NCI-H345 treated with DMSO at 0.1 percent for 48 hours (cell line): ENCODE data around the gene DHFR.
"Not testable (repeated sequence)": the region's sequence is repeated elsewhere in the genome, so short reads cannot be mapped to it uniquely, and the experiment has no call there.

Experiments
- DNase-seq: peaks from one replicate; lab custom pipeline; 2025; ENCODE audit not compliant: unreplicated experiment; lab: John Stamatoyannopoulos, UW

The DHFR gene

DNA sequence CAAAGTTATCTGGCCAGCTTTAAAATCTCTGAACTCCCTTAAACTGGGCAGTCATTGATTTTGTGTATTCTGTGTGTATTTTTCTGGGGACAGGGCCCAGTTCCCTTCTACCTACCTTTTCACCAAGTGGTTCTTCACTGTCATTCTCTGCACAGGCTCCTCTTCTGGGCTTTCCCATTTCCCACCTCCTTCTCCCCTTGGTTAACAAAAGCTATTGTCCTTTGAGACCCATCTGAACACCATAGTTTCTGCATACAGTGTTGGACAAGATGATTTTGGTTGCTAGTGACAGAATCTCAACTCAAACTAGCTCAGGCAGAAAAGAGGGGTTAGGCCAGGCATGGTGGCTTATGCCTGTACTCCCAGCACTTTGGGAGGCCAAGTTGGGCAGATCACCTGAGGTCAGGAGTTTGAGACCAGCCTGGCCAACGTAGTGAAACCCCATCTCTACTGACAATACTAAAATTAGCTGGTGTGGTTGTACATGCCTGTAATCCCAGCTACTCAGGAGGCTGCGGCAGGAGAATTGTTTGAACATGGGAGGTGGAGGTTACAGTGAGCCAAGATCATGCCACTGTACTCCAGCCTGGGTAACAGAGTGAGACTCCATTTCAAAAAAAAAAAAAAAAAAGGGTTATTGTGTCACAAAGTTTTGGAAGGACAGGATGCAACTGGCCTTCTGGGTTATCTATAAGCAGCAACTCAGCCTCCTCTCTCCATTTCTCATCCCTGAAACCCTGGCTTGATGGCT lies 53.7 kb downstream of the DHFR start:
- DNase-seq: no peak

DNA sequence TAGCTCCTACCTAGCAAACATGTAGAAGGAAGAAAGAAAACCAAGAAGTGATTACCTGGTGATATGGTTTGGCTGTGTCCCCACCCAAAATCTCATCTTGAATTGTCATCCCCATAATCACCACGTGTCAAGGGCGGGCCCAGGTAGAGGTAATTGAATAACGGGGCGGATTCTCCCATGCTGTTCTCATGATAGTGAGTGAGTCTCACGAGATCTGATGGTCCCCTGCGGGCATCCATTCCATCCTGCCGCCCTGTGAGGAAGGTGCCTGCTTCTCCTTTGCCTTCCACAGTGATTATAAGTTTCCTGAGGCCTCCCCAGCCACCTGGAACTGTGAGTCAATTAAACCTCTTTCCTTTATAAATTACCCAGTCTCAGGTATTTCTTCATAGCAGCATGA lies 57.3 kb downstream of the DHFR start:
- no peak for DNase-seq

DNA sequence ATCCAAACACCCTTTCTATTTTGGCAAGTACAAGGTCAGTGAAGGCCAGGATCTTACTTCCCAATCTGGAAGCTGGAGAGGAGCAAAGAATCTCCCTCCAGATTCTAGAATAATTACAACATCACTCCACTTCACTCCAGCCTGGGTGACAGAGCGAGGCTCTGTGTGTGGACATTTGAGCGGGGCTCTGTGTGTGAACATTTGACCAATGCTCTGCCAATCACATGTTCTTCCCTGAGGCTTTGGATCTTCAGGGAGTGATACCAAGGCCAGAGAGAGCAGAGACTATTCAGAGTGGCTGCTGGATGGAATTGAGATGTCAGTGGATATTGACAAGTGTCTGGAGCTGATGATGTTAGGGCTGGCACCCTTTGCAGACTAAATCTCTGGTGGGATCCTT lies 60.0 kb downstream of the DHFR start:
- no peak for DNase-seq

DNA sequence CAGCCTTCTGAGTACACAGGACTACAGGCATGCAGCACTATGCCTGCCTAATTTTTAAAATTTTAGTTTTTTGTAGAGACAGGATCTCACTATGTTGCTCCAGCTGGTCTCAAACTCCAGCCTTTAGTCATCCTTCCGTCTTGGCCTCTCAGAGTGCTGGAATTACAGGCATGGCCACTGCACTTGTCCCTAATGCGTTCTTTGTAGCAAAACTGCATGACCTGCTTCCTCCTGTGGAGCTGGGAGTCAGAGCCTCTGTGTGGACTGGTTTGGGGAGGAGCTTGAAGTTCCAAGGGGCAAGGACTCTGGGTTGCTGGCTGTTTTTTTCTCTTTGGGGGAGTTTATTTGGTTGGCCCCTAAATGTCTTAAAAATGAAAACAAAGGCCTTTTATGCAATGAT lies 62.0 kb downstream of the DHFR start:
- DNase-seq: no peak

DNA sequence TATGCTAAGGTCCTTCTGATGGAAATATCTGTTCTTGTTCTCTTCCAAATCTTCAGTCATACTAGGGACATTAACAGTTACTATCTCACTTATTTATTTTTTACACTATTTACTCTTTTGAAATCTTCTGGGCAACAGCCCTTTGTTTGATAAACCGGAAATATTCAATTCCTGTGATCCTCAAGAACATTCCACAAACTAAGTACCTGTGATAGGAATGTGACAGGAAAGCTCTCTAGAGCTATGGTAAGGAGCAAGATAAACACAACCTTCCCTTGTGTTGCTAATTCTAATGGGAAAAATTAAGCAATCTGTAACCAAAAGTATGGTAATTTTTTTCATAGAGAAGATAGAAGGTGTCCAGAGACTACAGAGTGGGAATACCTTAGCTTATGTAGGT lies 62.7 kb downstream of the DHFR start:
- no peak for DNase-seq

DNA sequence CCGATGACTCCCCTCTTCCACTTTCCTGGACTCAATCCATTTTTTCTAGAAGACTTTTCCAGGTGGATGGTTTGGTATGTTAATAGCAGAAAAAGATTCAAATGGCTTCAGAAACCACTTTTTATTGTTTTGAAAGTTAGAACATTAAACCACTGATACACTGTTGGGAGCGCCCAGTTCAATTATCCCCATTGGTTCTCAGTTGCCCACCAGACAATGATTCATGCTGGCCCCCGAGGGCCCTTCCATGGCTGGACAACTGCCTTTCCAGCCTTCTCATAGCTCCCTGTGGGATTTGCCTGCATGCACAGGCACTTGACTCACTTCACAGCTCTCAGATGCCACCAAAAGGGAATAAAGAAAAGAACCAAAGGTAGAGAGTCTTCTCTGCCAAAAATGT lies 63.4 kb downstream of the DHFR start:
- DNase-seq: no peak

DNA sequence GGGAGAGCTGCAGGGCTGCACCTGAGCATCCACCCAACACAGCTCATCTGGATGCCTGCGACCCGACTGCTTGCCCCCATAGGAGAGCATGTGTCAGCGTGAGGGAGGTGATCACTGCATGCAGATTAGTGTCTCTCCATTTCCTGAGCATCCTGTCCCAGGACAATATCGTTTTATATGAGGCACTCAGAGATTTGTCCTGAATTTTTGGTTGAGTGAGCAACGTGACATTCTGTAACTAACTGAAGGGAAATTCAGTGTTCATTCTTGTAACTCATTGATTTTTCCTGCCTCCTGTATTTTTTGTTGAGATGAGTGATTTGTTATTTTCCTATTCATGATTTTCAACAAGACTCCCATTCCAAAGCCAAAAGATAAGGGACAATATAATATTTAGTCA lies 64.0 kb downstream of the DHFR start:
- DNase-seq: no peak

DNA sequence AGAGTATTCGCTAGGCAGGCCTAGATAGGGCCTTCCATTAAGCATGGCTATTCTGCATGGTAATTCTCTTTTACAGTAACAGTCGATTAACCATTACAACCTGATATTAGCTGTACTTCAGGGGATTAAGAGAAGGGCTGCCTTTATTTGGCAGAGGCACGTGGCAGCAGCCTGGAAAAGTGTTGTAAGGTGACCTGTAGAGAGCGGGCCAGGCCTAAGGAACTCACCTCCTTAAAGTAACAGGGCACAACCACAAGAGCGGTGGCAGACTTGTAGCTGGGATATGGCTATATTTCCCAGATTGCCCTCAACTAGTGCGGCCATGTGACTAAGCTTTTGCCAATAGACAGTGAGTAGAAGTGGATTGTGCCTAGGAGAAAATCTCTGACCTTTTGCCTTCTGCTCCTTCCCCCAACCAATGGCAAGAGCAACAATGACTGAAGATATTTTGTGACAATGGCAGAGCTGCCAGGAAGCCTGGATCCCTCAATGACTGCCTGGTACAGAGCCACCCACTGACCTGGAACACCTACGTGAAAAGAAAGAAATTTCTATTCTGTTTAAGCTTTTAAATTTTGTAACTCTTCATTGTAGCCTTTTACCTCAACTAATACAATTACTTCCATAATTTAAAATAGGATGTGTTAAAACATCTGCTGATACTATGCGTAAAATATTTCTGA lies 65.8 kb downstream of the DHFR start:
- DNase-seq: no peak

DNA sequence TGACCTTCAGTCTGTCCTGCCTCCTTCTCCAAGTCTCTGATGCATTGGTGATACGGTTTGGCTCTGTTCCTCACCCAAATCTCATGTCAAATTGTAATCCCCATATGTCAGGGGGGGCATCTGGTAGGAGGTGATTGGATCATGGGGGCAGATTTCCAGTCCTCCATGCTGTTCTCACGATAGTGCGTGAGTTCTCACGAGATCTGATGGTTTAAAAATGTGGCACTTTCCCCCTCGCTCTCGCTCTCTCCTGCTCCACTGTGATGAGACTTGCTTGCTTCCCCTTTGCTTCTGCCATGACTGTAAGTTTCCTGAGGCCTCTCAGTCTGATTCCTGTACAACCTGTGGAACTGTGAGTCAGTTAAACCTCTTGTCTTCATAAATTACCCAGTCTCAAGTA lies 70.0 kb downstream of the DHFR start:
- no peak for DNase-seq

DNA sequence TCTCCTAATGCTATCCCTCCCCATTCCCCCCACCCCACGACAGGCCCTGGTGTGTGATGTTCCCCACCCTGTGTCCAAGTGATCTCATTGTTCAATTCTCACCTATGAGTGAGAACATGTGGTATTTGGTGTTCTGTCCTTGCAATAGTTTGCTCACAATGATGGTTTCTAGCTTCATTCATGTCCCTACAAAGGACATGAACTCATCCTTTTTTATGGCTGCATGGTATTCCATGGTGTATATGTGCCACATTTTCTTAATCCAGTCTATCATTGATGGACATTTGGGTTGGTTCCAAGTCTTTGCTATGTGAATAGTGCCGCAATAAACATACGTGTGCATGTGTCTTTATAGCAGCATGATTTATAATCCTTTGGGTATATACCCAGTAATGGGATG lies 74.5 kb downstream of the DHFR start:
- DNase-seq: not testable (repeated sequence)

DNA sequence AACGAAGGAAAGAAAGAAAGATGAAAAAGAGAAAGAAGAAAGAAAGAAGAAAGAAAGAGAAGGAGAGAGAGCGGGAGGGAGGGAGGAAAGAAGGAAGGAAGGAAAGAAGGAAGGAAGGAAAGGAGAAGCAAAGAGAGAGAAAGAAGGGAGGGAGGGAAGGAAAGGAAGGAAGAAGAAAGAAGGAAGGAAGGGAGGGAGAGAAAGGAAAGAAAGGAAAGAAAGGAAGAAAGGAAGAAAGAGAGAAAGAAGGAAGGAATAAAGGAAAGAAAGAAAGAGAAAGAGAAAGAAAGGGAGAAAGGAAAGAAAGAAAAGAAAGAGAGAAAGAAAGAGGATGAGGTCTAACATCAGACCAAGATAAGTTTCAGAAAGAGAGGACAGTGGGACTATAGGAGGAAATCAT lies 75.7 kb downstream of the DHFR start:
- no peak for DNase-seq

DNA sequence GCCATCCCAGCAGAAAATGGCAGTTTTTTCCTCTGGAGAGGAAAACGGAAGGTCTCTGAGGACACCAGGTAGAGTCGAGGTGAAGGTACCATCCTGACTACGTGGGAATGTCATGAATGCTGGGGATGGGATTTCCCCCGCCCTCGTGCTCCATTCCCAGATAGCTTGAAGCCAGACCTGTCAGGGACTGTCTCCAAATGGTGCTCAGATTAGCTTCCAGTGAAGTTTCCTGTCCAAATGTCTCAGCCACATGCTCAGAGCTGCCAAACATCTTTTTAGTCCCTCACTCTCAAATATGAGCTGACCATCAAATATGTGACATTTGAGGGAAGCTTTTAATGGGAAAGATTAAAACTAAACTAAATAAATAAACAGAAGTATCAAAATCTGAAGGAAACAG lies 77.1 kb downstream of the DHFR start:
- DNase-seq: no peak

DNA sequence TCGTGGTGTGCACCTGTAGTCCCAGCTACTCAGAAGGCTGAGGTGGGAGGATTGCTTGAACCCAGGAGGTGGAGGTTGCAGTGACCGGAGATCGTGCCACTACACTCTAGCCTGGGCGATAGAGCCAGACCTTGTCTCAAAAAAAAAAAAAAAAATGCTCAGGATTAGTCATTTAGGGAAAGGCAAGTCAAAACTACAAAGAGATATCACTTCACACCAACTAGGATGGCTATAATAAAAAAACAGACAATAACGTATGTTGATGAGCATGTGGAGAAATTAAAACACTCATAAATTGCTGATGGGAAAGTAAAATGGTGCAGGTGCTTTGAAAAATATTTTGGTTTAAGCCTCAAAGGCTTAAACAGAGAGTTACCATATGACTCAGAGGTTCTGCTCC lies 78.4 kb downstream of the DHFR start:
- DNase-seq: no peak
